ENCODE results near the gene SSMEM1. TPM values are rescaled to one million over a fixed set of nuclear protein-coding genes. Genes with fewer than 3 reads are reported as not detected.
"Not testable (repeated sequence)": the region's sequence is repeated elsewhere in the genome, so short reads cannot be mapped to it uniquely, and the experiment has no call there.

The SSMEM1 gene, protein sequence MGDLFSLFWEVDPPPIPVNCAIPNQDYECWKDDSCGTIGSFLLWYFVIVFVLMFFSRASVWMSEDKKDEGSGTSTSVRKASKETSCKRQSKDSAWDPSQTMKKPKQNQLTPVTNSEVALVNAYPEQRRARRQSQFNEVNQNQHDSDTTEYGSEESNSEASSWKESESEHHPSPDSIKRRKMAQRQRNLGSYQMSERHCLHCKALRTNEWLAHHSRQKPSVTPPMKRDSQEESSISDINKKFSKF
- total RNA-seq (2014; rRNA removed; shearing (Covaris generic); ENCODE audit: low replicate concordance): not detected in 2 replicates

DNA sequence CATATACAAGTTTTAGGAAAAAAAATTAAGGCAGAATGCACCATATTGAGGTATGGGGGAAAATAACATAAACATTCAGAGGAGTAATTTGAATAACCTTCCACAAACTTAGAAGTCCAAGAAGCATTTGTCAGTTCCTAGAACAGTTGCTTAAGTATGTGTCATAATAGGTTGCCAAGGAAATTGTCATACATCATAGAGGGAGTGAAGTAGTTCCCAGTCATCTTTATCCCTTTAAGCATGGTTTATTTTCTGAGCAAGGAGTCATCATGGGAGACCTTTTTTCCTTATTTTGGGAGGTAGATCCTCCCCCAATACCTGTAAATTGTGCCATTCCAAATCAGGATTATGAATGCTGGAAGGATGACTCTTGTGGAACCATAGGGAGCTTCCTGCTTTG lies at the start of gene SSMEM1:
Gene SSMEM1 (plus strand): TSS at position 219 of the 400 bp plus-strand sequence. CDS start 51 bp downstream, at position 270.
- in situ Hi-C loops (cut with HindIII; ENCODE audit: low pct_unique_long_range_greater_than_20kb, low sequenced_read_pairs): no loop called here
- no peak for DNase-seq (ENCODE audit: low read depth)

DNA sequence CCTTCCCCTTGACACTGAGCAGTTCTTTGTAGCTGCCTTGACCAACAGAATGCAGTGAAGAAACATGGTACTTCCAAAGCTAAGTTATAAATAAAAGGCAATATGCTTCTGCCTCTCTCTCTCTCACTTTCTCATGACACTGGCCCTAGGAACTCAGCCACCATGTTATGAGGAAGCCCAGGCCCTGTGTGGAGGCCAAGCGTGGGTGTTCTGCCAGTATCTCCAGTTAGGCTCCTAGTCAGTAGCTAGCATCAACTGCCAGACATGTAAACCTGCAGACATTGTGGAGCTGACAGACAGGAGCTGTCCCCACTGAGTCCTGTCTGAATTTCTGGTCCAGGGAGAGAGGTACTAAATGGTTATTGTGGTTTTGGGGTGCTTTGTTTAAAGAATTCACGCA lies 47.6 kb upstream of the SSMEM1 start:
- DNase-seq (ENCODE audit: low read depth): no peak
- in situ Hi-C loops (cut with HindIII; ENCODE audit: low pct_unique_long_range_greater_than_20kb, low sequenced_read_pairs): no loop called here

DNA sequence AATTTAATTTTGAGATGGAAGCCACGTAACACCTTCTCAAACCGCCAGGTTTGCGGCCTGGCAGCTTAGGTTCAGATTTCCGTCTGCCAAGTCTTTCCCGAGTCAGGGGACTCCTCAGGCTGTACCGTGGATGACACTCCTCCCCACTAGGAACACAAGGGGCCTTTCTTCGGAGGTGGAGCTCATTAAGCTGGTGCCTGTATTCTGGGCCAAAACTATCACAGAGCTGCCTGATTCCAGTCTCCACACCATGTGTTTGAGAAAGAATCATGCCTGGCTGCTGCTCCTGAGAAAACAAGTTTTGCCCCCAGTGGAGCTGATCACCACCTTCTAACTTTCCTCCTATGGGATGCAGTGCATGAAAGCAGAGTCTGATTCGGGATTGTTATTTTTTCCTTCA lies 47.2 kb upstream of the SSMEM1 start:
- in situ Hi-C loops (cut with HindIII; ENCODE audit: low pct_unique_long_range_greater_than_20kb, low sequenced_read_pairs): no loop called here
- DNase-seq (ENCODE audit: low read depth): no peak

DNA sequence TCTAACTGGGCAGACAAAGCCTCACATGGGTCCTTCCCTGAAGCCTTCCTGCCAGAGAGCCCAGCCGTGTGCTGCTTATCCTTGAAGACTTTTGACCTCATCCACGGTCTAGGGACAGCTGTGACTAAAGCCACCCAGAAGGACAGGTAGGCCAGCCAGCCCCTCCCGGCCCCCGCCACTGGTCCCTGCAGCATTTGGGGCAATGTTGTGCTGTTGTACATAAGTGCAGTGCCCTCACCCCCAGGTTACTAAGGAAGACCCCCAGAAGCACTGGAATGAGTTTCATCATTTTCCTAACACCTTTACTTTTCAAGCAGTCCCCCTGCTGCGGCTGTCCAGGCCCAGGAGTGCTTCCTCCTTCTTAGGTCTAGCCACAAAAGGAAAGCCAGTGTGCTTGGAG lies 45.5 kb upstream of the SSMEM1 start:
- no peak for DNase-seq (ENCODE audit: low read depth)
- in situ Hi-C loops (cut with HindIII; ENCODE audit: low pct_unique_long_range_greater_than_20kb, low sequenced_read_pairs): no loop called here

DNA sequence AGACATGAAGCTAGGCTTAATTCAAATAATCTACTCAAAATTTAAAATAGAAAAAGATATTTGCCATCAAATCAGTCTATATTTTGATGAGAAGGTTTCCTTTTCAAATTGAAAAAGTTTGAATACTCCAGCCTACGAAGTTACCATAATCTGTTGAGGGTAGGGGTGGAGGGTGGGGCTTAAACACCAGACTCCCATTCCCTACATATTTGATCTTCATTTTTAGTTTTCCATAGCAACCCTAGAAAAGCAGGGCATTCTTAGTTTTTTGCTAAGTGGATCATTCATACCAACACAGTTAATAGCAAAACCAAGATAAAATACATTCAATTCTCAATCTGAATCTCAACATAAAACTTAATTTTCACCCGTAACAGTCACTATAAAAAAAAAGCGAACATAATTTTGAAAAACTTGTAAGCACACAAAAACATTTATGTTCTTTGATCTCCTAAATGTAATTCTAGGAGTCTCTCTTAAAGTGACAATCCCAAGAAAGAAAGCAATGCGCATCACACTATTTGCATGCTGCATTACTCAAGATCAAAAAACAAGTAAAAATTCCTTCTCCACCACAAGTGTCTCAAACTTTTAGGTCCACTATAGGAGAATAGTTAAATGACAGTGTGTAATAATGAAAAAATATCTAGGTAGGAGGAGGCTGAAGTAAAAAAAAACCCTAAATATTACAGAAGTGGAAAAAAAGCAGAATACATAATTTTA lies 33.3 kb upstream of the SSMEM1 start:
- no peak for DNase-seq (ENCODE audit: low read depth)
- in situ Hi-C loops (cut with HindIII; ENCODE audit: low pct_unique_long_range_greater_than_20kb, low sequenced_read_pairs): no loop called here

DNA sequence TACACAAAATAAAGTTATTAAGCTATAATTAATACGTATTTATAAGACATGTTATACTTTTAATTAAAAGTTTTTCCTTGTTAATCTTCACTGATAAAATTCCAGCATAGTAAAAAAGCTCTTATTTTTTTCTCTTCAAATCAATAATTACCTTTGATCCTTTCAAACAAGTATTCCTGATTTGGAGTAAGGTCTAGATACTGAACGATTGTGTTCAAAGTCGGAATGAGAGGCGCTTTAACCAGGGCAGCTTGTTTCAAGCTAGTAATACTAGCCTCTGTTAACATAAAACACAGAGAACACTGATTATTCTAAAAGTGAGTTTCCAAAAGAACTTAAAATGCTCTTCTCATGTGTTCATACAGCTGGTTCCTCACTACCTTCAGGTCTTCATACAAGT lies 29.4 kb upstream of the SSMEM1 start:
- in situ Hi-C loops (cut with HindIII; ENCODE audit: low pct_unique_long_range_greater_than_20kb, low sequenced_read_pairs): no loop called here
- DNase-seq (ENCODE audit: low read depth): no peak

DNA sequence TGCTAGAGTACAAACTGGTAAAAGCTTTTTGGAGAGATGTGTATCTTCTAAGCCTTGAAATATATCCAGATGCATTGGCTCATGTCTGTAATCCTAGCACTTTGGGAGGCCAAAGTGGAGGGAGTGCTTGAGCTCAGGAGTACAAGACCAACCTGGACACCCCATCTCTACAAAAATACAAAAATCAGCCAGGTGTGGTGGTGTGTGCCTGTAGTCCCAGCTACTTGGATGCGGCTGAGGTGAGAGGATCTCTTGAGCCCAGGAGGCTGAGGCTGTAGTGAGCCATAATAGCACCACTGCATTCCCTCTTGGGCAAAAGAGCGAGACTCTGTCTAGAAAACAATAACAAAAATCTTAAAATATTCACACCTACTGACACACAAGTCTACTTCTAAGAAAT lies 28.0 kb upstream of the SSMEM1 start:
- DNase-seq (ENCODE audit: low read depth): no peak
- in situ Hi-C loops (cut with HindIII; ENCODE audit: low pct_unique_long_range_greater_than_20kb, low sequenced_read_pairs): no loop called here

DNA sequence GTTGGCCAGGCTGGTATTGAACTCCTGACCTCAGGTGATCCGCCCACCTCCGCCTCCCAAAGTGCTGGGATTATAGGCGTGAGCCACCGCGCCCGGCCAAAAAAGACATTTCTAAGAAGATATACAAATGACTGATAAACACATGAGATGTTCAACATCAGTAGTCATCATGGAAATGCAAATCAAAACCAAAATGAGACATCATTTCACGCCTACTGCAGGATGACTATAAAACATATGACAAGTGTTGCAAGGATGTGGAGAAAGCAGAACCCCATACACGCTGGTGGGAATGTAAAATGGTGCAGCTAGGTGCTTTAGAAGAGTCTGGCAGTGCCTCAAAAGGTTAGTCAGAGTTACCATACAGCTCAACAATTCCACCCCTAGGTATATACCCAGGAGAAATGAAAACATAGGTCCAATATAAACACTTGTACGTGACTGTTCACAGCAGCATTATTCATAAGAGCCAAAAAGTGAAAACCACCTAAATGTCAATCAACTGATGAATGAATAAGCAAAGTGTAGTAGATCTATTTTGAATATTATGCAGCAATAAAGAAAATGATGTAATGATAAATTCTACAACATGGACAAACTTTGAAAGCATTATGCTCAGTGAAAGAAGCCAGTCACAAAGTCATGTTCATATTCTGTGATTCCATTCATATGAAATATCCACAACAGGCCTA lies 26.9 kb upstream of the SSMEM1 start:
- peak; percentile 54 for DNase-seq (ENCODE audit: low read depth)
- in situ Hi-C loops (cut with HindIII; ENCODE audit: low pct_unique_long_range_greater_than_20kb, low sequenced_read_pairs): no loop called here

DNA sequence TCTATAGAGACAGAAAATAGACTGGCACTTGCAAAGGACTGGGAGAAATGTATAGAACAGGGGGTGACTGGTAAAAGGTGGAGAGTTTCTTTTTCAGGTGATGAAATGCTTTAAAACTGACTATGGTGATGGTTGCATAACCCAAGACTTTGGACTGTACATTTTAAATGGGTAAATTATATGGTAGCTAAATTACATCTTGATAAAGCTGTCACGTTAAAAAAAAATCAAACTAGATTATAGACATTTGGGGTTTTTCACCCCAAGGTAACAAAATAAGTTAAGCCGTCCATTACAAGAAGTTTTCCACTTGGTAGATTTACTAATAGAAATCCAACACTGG lies 26.4 kb upstream of the SSMEM1 start:
- no peak for DNase-seq (ENCODE audit: low read depth)
- in situ Hi-C loops (cut with HindIII; ENCODE audit: low pct_unique_long_range_greater_than_20kb, low sequenced_read_pairs): no loop called here

DNA sequence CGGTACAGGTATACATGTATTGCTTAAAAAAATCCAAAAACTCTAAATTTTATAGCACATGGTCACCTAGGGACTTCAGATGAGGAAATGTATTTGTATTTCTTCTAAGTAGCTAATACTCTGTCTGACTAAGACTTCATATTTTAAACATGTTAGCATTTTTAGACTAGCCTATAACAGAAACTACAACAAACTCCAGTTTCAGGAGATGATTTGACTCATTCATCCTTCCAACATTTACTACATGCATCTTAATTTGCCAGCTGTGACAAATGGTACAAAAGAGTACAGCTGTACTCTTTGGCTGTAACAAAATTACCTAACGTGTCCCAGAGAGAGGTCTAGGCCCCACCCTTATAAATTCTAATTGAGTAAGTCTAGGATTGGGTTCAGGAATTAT lies 24.7 kb upstream of the SSMEM1 start:
- no peak for DNase-seq (ENCODE audit: low read depth)
- in situ Hi-C loops (cut with HindIII; ENCODE audit: low pct_unique_long_range_greater_than_20kb, low sequenced_read_pairs): no loop called here

DNA sequence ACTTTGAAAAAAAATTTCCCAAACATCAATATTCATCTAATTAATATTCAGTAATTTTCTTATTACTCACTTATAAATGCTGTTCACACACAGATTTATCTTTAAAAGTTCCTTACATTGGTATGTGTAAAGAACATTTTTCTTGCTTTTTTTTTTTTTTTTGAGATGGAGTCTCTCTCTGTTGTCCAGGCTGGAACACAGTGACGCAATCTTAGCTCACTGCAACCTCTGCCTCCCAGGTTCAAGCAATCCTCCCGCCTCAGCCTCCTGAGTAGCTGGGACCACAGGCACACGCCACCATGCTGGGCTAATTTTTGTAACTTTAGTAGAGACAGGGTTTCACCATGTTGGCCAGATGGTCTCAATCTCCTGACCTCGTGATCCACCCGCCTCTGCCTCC lies 23.3 kb upstream of the SSMEM1 start:
- not testable (repeated sequence) for DNase-seq (ENCODE audit: low read depth)

DNA sequence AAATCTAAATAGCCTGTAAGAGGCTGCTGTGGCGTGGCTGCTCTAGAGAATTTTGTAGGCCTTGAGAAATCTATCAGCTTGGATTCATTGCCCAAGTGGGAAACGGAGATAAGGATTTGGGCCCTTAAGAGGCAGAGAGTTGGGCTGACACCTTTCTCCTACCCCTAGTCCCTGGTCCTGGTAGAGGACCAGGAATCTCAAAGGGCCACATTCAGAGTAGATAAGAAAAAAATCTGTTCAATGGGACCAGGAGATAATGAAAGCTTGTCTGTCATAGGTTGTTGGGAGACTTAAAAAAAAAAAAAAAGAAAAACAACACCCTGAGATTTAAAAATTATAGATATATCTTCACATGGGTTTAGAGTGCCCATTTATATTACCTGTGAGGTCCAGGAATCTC lies 20.3 kb upstream of the SSMEM1 start:
- in situ Hi-C loops (cut with HindIII; ENCODE audit: low pct_unique_long_range_greater_than_20kb, low sequenced_read_pairs): no loop called here

More for the DNA sequence above, 23.3 kb upstream of the SSMEM1 start:
- in situ Hi-C loops (cut with HindIII; ENCODE audit: low pct_unique_long_range_greater_than_20kb, low sequenced_read_pairs): not testable (repeated sequence)

DNA sequence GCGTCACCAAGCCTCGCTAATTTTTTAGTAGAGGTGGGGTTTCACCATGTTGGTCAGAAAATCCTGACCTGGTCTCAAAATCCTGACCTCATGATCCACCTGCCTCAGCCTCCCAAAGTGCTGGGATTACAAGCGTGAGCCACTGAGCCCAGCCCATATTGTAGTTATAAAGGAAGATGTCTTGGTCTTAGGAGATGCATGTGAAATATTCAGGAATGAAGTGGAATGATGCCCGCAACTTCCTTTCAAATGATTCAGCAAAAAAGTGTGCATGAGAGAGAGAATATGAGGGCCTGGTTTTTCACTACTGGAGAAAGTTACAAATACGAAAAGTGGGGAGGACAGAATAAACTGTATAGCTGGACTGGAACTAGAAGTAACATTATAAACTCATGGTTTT lies 18.3 kb upstream of the SSMEM1 start:
- no peak for DNase-seq (ENCODE audit: low read depth)
- in situ Hi-C loops (cut with HindIII; ENCODE audit: low pct_unique_long_range_greater_than_20kb, low sequenced_read_pairs): no loop called here

More for the DNA sequence above, 20.3 kb upstream of the SSMEM1 start:
- DNase-seq (ENCODE audit: low read depth): no peak

DNA sequence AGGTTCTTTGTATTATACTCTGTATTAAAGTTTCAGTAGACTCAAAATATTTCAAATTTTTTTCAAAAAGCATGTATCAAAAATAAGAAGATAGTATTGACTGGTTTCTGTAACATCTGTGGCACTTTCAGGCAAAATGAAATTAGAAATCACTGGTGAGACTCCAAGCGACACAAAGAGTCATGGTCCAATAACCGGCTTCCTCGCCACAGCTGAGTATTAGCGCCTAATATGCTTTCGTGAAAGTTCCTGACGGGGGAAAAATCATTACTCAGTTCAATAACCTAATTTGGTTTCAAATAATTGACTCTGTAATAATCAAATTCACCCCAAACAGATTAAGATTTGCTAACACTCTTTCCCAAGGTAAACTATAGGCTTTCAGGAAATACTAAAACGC lies 15.9 kb upstream of the SSMEM1 start:
- in situ Hi-C loops (cut with HindIII; ENCODE audit: low pct_unique_long_range_greater_than_20kb, low sequenced_read_pairs): no loop called here

DNA sequence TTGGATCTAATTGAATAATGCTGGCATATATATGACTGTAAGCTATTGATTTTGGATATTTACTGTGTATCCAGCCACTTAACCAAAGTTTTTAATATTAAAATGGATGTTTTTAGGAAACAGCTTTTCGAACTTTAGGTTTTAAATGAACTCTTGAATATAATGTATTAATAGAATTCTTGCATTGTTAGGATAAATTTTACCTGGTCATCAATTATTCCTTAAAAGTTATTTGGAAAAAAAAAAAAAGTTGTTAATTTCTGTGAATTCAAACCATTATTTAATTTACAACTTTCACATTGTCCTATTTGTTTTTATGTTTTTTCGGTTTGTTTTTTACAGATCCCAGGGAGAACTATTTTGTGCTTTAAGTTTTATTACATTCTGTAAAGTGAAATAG lies 12.3 kb upstream of the SSMEM1 start:
- no peak for DNase-seq (ENCODE audit: low read depth)
- in situ Hi-C loops (cut with HindIII; ENCODE audit: low pct_unique_long_range_greater_than_20kb, low sequenced_read_pairs): no loop called here

More for the DNA sequence above, 15.9 kb upstream of the SSMEM1 start:
- no peak for DNase-seq (ENCODE audit: low read depth)

DNA sequence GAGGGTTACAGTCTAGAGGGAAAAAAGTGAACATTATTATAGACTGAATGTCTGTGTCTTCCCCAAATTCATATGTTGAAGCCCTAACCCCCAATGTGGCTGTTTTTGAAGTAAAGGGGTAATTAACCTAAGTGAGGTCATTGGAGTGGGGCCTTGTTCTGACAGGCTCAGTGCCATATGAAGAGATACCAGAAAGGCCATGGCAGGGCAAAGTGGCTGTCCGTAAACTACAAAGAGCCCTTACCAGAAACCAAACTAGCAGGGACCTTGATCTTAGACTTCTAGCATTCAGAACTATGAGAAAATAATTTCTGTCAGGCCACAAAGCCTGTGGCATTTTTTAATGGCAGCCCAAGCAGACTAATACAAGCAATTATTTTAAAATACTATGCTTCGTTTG lies 11.2 kb upstream of the SSMEM1 start:
- in situ Hi-C loops (cut with HindIII; ENCODE audit: low pct_unique_long_range_greater_than_20kb, low sequenced_read_pairs): no loop called here
- DNase-seq (ENCODE audit: low read depth): no peak

DNA sequence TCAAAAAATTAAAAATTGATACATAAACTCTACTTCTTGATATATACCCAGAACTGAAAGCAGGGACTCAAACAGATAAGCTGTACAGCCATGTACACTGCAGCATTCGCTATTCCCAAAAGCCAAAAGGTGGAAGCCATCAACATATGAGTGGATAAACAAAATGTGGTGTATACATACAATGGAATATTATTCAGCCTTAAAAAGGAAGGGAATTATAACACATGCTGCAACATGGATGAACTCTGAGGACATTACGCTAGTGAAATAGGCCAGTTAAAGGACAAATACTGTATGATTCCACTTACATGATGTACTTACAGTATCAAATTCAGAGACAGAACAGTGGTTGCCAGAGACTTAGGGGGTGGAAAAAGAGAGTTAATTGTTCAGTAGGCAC lies 10.6 kb upstream of the SSMEM1 start:
- DNase-seq (ENCODE audit: low read depth): no peak
- in situ Hi-C loops (cut with HindIII; ENCODE audit: low pct_unique_long_range_greater_than_20kb, low sequenced_read_pairs): no loop called here

DNA sequence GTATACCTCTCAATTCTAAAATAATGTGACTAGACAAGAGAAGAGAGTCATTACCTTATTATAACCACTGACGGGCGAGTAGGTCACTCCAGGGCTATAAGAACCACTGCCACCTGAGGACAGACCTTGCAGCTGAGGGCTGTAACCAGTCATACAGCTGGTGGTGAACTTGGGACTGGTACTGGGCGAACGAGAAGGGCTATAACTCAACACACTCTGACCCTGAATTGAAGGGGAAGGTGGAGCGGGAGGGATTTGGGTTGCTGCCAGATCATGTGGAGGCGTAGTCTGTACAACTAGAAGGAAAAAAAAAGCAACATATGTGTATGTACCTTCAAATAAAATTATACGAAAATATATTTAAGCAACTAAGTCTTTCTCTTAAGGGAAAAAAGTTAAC lies 5.9 kb upstream of the SSMEM1 start:
- DNase-seq (ENCODE audit: low read depth): no peak
- in situ Hi-C loops (cut with HindIII; ENCODE audit: low pct_unique_long_range_greater_than_20kb, low sequenced_read_pairs): no loop called here

Data from Caki2 (cell line).